HUDEP-2 (cell line): ENCODE measurements around the gene ST7L.
A peak's percentile ranks its signal among the peaks of the same experiment; 100 is the strongest.

Experiments
- DNase-seq, 76 experiments: peaks; one replicate each; lab custom pipeline; 2025; ENCODE audit not compliant: unreplicated experiment in 76 of 76; lab: John Stamatoyannopoulos, UW

ST7L gene

DNA sequence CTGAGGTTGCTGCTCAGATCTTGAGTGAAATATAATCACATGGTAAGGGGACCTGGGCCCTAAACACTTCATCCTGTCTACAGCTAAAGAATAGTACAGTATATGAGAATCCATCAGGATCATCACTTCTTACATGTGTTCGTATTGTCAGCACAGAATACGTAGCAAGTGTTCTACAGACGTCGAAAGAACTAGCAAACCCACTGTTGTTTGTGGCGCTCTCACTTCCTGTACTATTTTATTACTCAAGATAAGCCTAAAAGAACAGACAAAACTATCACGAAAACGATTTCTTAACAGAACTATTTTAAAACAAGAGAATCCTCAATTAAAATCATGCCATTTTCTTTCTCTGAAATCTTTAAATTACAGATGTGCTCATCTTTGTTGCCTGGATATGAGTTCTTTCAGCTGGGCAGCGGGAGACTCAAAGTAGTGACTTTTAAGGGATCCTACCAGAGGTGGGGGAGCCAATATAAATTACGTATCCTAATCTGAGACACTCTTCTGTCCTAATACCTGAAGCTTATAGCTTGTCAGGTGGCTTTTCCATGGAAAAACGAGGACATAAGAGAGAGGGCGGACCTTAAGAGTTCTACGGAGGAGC lies 724 bp downstream of the ST7L start:
- peak in 14 of 76 experiments; percentile 12 to 56 (median 32) for DNase-seq

DNA sequence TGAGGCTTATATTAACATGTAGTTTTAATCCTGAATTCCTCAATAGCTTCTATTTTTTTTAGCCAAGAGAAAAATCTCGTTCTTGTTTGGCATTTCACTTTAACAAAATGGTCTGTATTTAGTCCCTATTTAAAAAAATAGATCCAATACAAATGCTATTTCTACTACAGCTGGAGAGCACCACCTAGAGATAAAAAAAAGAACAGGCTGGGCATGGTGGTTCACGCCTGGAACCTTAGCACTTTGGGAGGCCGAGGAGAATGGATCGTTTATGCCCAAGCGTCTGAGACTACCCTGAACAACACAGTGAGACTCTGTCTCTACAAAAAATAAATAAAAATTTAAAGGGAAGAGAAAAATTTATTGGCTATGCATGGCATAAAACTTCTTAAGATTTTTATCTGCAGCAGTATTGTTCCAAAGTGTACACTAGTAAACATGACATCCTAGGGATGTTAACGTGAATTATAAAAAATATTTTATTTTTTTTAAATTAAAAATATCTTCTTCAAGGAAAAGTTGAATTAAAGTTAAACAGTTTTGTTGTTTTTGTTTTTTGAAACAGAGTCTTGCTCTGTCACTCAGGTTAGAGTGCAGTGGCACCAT lies 4.4 kb downstream of the ST7L start:
- DNase-seq = peak in 17 of 76 experiments; percentile 7 to 45 (median 22)

DNA sequence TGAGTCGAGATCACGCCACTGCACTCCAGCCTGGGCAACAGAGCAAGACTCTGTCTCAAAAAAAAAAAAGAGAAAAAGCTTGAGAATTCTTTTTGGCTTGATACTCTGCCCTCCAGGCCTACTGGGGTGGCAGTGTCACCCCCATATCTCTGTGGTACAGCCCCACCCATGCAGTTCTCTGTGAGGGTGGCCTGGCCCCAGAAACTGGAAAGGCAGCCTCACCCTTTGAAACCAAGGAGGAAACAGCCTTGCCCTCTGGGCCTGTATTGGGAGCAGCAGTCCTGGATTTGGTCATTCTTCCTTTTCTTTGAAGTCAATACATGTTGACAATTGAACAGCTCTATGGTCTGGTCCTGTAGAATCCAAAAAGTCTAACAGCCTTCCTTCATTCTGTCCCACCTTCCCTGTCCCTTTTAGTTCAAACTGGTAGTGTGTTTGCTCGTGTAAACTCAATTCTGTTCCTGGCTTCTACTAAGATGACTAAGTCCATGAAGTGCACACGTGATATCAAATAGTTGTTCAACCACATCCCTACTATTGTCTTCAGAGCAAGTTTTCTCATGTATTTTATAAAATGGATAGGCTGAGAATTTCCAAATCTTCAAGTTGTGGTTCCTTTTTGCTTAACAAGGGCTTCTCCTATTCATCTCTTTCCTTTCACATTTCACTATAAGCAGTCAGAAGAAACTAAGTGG lies 13.2 kb downstream of the ST7L start:
- DNase-seq = no peak

DNA sequence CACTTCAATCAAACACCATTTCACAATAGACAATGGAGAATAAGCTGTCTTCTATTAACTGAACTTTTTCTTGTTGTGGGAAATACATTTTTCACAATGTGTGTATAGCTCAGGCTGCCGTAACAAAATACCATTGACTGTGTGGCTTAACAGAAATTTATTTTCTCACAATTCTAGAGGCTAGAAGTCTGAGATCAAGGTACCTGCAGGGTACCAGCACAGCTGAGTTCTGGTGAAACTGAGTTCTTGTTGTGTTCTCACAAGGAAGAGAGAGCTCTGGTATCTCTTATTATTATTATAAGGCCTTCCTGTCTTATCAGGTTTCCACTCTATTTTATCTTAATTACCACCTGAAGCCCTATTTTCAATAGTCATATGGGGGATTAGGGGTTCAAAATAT lies 15.4 kb downstream of the ST7L start:
- DNase-seq = no peak

DNA sequence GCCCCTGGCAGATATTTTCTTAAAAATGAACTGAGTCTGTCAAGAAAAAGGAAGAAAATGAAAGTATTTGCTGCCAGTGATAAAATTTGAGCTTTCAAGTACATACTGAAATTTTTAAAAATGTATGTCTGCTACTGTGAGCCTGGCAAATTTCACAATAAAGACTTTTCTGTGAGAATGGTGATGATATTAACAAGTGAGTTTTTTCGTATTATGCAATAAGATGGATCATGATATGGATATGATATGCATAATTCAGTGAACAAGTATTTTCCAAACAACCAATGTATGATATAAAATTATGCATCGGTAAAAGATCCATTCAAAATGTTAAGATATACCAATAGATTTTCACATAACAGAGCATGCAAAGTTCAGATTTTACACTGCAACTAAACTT lies 15.9 kb downstream of the ST7L start:
- DNase-seq = no peak

DNA sequence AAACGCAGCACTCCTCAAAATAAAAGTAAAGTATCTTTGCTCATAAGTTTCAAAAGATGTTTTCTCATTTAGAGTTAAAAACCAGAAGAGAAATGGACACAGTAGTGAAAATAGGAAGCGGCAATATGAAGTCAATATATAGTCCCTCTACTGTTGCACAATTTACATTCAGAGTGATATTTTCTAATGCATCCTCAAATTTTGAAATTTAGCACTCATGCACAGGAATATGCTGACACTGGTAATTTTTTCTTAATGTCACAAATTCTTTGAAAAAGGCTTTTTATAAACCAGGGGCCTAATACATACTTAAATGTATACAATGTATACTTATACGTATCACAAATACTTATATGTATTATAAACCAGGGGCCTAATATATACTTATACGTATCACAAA lies 19.5 kb downstream of the ST7L start:
- DNase-seq = no peak

DNA sequence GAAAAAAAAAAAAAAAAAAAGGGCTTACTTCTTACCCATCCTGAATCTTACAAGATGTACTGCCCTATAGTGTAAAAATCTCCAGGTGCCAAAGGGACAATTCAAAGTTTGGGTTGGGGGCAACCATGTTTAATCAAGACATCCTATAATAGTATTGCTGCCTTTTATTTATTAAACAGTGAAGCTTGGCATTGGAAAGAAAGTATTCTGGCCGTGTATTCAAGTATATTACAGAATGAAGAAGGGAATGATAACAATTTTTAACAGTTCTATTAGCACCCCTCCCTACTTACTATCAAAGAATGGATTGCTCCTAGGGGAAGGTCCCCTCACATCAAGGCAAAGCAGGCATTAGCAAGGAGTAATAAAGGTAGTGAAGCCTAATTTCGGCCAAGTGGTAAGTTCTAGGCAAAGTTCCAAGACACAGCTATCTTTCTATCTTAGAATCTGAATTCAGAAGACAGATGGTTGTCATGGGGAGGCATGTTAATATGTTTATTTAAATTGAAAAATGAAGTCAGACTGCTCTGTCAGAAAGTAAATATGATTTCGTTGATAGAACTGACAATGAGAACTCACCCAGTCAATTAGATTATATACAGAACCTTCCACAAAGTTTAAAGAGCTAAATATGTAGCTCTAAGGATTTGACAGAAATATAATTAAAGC lies 24.6 kb downstream of the ST7L start:
- DNase-seq = no peak

DNA sequence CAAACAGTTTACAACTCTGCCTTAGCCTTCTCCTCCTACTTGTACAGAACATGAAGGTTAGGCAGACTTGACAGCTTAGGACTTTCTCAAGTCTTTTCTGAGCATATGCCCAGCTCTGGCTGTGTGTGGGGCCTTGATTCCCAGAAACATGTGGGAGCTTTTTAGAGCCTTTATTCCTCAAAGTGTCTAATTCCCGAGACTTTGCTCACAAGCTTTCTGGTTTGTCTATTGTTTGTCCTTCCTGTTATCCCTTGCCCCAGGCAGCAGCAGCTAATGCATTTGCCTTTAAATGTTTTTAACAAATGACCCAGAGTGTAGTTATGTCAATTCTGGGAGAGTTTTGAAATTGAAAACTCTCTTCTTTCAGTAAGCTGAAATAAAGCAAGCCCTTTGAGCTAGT lies 29.2 kb downstream of the ST7L start:
- no peak for DNase-seq

DNA sequence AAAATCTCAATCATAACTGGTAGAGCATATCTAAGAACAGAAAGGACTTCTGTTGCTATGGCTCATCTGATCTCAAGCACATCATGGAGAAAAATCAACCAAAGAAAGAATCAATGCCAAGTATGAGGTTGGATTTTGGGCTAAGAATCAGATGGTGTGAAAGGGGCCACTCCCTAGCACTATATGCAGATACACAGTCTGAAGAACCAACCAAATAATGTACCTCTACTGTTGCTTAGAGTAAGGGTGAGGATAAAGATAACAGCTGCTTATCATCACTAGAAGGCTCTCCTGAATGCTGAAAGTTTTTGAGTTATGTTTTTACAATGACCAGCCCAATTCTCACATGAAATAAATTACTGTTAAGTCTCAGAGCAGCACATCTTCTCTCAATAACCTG lies 35.6 kb downstream of the ST7L start:
- peak in 3 of 76 experiments; percentile 1 to 16 (median 5) for DNase-seq

DNA sequence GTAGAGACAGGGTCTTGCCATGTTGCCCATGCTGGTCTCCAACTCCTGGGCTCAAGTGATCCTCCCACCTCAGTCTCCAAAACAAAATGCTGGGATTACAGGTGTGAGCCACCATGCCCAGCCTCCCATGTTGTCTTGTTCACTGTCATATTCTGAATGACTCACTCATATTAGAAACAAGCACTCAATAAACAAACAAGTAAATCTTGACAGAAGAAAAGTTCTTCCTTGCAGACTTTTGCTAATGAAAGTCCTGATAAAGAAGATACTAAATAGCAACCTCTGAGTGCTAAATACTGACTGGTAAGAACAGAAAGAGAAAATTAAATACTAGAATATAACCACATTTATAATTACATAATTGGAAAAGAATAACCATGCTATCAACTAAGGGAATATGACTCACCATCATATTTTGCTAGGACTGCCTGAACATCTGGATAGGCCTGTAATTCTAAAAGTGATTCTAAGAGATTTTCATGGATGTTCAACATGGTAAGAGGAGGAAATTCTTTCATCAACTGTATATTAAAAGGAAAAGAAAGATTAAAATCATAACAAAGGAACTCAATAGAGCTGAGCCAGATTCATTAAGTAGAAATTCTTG lies 37.3 kb downstream of the ST7L start:
- DNase-seq = no peak

DNA sequence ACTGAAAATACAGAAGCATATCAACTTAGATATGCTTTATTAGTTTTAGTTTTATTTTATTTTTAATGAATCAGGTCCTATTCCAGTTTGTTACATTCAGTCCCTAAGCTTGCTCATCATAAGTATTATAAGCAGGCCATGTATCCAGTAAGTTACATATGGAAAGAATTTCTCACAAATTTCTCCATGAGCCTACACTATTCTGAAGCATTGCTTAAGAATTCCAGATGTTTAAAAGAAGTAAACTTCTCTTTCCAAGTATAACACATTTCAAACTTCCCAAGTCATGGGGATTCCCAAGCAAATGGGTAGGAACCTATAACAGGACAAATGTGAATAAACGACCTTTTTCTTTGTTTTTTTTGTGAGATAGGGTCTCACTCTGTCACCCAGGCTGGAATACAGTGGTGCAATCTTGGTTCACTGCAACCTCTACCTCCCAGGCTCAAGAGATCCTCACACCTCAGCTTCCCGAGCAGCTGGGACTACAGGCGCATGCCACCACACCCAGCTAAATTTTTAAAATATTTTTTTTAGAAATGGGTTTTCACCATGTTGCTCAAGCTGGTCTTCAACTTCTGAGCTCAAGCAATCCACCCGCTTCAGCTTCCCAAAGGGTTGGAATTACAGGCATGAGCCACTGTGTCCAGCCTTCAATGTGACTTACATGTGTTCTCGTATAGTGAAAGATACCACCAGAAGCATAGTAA lies 39.0 kb downstream of the ST7L start:
- no peak for DNase-seq

DNA sequence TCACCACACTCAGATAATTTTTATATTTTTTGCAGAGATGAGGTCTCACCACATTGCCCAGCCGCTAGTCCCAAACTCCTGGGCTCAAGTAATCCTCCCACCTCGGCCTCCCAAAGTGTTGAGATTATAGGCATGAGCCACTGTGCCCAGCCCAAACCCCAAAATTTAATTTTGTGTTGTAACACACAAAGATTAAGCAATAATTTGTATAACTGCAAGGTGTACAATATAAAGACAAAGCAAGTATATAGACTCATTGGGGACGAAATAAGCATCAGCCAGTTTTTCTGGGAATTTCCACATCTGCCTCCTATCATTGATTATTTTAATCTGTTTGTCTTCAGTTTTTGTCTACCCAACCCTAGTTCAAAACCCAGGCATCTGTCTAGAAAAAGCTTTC lies 42.7 kb downstream of the ST7L start:
- DNase-seq = no peak

DNA sequence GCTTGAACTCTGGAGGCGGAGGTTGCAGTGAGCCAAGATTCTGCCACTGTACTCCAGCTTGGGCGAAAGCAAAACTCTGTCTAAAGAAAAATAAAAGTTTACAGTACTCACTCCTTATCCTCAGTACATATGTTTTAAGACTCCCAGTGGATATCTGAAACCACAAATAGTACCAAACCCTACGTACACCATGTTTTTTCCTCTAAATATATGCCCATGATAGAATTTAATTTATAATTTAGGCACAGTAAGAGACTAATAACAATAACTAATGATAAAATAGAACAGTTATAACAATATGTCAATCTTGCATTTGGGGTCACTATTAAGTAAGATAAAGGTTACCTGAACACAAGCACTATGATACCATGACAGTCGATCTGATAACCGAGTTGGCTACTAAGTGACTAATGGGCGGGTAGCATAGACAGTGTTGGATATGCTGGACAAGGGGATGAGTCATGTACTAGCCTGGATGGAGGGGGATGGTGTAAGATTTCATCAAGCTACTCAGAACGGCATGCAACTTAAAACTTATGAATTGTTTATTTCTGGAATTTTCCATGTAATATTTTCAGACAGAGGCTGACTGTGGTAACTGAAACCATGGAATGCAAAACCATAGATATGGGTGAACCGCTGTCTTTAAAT lies 43.7 kb downstream of the ST7L start:
- peak in 48 of 76 experiments; percentile 1 to 76 (median 23) for DNase-seq

DNA sequence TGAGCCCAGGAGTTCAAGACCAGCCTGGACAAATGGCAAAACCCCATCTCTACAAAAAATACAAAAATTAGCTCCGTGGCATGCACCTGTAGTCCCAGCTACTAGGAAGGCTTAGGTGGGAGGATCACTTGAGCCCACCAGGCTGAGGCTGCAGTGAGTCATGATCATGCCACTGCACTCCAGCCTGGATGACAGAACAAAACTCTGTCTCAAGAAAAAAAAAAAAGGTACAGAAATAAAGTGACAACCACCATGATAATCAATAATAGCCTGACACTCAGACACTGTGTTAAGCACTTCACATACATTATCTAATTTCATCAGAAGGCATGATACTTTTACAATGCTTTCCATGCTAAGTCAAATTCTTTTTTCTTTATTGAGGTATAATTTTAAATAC lies 53.1 kb downstream of the ST7L start:
- DNase-seq = no peak

DNA sequence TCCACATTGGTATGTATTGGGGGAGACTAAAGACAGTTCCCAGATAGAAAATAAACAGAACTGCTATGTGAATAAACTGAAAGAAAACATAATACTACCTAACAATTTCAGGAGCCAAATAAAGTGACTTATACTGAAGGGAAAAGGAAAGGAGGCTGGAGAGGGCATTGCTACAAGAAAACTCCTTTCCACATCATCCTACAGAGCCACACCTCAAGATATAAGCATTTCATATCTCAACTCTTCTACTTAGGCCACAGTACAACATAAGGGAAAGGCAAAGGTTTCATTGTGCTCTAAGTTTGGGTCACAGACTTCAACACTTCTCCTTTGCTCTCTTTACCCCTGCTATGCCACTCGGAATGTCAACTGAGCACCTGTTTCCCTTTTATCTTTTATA lies 54.9 kb downstream of the ST7L start:
- DNase-seq = no peak

DNA sequence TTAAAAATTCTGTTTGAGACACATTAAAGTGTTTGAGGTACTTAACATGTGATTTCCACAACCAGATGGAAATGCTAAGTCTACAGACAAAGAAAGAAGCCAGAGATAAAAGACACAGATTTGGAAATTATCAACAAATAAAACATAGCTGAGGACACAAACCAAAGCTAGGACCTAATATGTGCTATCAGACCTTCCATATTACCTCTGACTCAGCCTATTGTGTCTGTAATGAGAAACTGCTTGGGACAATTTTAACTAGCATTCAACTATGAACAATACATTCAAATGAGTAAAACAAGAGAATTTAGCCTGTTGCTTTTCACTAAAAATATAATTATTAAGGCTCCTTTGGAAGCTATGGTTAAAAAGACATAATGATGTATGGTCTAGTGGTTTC lies 55.6 kb downstream of the ST7L start:
- no peak for DNase-seq

DNA sequence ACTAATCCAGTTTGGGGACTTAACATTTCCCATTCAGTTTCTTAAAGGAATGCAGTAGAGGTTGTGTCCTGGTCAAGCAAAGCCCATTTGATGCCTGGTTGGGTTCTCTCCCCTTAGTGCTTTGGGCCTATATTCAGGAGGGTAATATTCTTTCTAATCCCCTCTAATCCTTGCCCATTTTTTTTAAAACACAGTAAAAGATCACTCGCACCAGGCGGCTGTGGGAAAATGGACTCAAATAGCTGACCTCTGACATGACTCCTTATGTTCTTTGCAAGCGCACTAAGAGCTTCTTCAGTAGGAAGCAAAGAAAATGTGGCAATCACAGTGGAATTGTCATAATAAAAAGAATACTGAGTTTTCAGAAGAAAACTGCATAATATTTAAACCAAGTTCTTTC lies 60.3 kb downstream of the ST7L start:
- no peak for DNase-seq

DNA sequence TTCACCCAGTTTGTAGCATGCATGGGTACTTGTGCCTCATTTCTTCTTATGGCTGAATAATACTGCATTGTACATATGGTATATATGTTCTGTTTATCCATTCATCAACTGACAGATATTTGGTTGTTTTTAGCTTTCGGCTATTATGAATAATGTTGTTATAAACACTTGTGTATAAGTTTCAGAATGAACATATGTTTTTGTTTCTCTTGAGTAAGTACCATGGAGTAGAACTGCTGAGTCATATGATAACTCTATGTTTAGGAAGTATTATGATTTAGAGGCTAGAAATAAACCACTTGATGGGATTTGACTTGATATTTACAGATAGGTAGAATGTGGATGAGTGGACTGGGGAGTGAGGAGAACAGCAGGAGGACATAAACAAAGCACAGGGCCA lies 61.6 kb downstream of the ST7L start:
- no peak for DNase-seq

DNA sequence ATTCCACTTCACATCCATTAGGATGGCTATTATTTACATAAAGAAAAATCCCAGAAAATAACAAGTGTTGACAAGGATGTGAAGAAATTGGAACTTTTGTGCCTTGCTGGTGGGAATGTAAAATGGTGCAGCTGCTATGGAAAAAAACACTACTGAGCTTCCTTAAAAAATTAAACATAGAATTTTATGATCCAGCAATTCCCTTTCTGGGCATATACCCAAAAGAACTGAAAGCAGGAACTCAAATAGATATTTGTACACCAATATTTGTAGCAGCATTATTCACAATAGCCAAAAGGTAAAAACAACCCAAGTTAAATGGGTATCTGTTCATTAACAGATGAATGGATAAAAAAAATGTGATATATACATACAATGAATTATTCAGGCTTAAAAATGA lies 64.5 kb downstream of the ST7L start:
- DNase-seq = no peak

DNA sequence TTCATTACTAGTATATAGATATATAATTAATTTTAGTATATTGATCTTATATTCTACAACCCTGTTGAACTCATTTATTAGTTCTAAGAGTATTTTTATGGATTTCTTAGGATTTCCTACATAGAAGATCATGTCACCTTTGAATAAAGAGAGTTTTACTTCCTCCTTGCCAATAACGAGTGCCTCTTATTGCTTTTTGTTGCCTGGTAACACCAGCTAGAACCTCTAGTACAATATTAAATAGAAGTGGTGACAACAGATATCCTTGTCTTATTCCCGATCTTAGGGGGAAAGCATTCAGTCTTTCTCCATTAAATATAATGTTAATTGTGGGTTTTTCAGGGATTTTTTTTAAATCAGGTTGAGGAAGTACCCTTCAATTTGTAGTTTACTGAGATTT lies 69.4 kb downstream of the ST7L start:
- DNase-seq = no peak
